ENCODE measurements around the gene KLHDC10. TPM values are rescaled to one million over a fixed set of nuclear protein-coding genes. Genes with fewer than 3 reads are reported as not detected.
"Not testable (repeated sequence)": the region's sequence is repeated elsewhere in the genome, so short reads cannot be mapped to it uniquely, and the experiment has no call there.

The KLHDC10 gene
- total RNA-seq, 1 donor from 2014 or later = 33.8 TPM

- Mint-ChIP-seq H3K4me3 (no peak overlapping the region), H3K4me1 (no peaks in the 10 kb centered on the region), H3K27ac (ENCODE audit: unreplicated experiment) (no peak overlapping the region), H3K27me3 (ENCODE audit: low read depth) (no peaks in the 10 kb centered on the region), H3K9me3 (no peaks in the 10 kb centered on the region), H3K36me3 (ENCODE audit: low read depth) (peaks cover 15% of the 10 kb centered on the region)
- DNase-seq (ENCODE audit: low read depth, low spot score) = no peak
- no peak for TF ChIP-seq CTCF (conservative IDR thresholded peaks at IDR 0.05)
Measured at GRCh38 chr7:130182990-130183389, 112.7 kb downstream of the KLHDC10 start.

DNA sequence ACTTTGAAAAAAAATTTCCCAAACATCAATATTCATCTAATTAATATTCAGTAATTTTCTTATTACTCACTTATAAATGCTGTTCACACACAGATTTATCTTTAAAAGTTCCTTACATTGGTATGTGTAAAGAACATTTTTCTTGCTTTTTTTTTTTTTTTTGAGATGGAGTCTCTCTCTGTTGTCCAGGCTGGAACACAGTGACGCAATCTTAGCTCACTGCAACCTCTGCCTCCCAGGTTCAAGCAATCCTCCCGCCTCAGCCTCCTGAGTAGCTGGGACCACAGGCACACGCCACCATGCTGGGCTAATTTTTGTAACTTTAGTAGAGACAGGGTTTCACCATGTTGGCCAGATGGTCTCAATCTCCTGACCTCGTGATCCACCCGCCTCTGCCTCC is 114.0 kb downstream of the KLHDC10 start:
- not testable (repeated sequence) for H3K27ac Mint-ChIP-seq (ENCODE audit: unreplicated experiment); H3K27me3 Mint-ChIP-seq (ENCODE audit: low read depth); H3K9me3 Mint-ChIP-seq; H3K4me1 Mint-ChIP-seq; H3K4me3 Mint-ChIP-seq; DNase-seq (ENCODE audit: low read depth, low spot score)
- H3K36me3 Mint-ChIP-seq (ENCODE audit: low read depth) = peaks cover 13% of the 10 kb centered on the region

Other genes with a start within 250 kb of the KLHDC10 start
- gene UBE2H, start 117.6 kb upstream of the KLHDC10 start, total RNA-seq = 43.4 and 49.5 TPM in 2 replicates
- 33.6 and 35.1 TPM in 2 replicates for gene ZC3HC1, start 19.2 kb upstream of the KLHDC10 start, total RNA-seq
- gene TMEM209, start 134.9 kb downstream of the KLHDC10 start, total RNA-seq = 41.8 and 43.6 TPM in 2 replicates
- gene SSMEM1, start 137.3 kb downstream of the KLHDC10 start, total RNA-seq = not detected in 2 replicates
- 0.55 and 1.2 TPM in 2 replicates for gene CPA2, start 196.3 kb downstream of the KLHDC10 start, total RNA-seq
- 0.41 and 0.72 TPM in 2 replicates for gene CPA4, start 222.6 kb downstream of the KLHDC10 start, total RNA-seq